GM19328 (cell line): ENCODE measurements around the gene HLA-E.
"Not testable (repeated sequence)": the region's sequence is repeated elsewhere in the genome, so short reads cannot be mapped to it uniquely, and the experiment has no call there.

Experiments used
- ATAC-seq: cut with Tn5 transposase; IDR thresholded peaks from one replicate; pipeline ENCODE4 v1.9.1; 2021; ENCODE audit warnings: mild to moderate bottlenecking, moderate library complexity; ENCODE audit not compliant: unreplicated experiment

HLA-E gene

GRCh38 chr6:30480536-30481156, 8.7 kb upstream of the HLA-E start:
- no peak for ATAC-seq

DNA sequence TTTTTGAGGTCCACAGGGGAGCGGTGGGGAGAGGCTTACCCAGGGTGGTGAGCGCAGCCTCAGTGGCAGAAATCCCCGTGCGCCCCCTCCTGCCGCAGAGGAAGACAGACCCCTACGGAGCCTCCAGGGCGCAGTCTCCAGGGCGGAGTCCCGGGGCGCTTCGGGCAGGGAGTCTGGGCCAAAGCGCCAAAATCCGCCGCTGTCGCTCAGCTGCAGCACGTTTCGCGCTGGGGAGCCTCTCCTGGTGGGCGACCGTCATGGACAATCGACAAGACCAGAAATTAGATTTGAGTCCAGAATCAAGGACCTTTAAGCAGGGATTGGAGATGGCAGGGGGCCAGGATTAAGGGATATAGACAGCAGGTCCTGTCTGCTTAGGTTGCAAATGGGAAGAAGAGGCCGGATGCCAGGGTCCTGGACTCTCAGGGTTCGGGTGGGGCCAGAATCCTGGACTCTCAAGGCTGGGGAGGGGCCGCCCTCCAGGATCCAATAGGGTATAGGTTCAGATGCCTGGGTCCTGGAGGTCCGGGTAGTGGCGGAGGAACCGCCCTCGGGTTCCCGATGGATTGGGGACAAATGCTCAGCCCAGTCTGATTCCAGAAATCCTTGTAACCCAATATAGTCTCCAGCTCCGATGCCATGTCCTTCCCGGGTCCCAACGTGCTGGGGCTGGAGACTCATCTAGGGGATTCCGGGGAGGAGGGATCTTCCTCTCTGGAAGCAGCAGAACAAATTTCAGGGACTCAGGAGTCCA, 7.9 kb upstream of the HLA-E start:
- no peak for ATAC-seq

DNA sequence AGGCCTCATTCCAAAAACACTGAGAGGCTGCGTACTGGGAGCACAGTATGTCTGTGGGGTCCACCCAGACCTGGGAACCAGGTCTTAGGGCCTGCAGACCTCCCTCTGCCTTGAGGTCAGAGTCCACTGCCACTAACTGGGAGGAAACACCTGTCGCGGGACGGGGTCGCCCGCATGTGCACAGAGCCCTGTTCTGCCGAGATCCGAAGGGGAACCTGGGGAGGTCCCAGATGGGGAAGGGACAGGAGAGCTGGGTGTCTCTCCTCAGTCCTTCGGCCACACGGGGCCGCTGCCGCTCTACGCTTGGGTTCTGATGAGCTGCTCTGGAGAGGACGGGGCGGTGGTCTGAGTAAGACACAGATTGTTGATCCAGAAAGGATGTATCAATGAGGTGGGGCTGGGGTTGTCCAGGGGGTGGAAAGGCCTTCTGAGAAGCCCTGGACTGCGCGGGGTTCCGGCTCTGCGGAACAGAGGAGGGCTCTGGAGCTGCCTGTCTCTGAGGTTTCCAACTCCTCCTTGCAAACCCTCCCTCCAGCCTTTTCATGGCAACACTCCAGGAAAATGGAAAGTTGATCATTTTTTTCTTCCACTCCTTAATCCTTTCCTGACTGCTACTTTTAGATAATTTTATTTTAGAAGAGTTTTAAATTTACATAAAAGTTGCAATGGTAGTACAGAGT, 7.2 kb upstream of the HLA-E start:
- not testable (repeated sequence) for ATAC-seq

DNA sequence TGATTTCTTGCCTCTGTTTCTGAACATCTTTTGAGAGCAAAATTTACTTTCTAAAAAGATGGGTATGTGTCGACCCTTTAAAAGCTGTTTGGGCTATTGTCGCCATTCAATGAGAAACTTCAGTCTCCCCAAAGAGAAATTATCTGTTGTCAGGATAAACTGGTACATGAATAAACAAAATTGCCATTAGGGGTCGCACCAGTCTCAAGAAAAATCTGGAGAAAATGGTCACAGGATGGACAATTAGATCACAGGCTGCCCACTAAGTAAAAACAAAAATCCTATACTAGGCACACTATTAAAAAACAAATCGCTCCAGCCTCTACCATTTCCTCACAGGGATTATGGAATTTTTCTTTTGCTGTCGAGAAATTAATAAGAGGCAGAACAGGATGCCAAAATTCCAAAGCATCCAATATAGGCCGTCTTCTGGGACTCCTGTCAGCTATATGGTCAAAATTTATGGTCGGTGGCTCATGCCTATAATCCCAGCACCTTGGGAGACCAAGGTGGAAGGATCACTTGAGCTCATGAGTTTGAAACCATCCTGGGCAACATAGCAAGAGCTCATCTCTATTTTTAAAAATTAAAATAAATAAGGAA, 5.5 kb upstream of the HLA-E start:
- no peak for ATAC-seq

DNA sequence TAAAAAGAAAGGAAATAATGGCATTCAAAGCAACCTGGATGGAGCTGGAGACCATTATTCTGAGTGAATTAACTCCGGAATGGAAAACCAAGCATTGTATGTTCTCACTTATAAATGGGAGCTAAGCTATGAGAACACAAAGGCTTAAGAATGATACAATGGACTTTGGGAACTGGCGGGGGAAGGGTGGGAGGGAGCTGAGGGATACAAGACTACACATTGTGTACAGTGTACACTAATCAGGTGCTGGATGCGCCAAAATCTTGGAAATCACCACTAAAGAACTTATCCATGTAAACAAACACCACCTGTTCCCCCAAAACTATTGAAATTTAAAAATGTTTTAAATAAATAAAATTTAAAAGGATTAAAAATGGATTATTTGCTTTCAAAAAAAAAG, 4.1 kb upstream of the HLA-E start:
- no peak for ATAC-seq

DNA sequence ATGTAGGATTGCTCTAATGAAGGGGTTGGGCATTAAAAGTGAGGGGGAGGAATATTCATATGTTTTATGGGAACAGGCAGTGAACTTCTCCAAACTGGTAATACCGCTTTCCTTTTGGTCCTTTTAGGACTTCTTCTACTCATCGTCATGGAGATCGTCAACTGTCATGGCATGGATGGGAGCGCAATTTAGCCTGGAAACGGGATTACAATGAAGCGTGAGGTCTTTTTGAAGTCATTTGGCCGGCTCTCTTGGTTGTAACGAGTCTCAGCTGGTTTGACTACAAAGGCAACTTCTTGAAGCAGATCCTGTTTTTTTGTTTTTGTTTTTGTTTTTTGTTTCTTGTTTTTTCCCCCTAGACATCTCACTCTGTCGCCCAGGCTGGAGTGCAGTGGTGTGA, 1.4 kb upstream of the HLA-E start:
- ATAC-seq: no peak

DNA sequence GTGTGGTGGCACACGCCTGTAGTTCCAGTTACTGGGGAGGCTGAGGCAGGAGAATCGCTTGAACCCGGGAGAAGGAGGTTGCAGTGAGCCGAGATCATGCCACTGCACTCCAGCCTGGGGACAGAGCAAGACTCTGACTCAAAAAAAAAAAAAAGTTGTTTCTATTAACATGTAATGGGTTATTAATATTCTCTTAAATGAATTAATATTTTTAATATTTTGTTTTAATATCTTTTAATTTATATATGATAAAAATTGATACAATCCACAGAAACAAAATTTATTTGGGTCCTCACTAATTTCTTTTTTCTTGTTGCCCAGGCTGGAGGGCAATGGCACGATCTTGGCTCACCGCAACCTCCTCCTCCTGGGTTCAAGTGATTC, 620 bp upstream of the HLA-E start:
- ATAC-seq: not testable (repeated sequence)

GRCh38 chr6:30490026-30490876, 942 bp downstream of the HLA-E start:
- ATAC-seq: peak; percentile 24

GRCh38 chr6:30491291-30491953, 2.1 kb downstream of the HLA-E start:
- ATAC-seq: not testable (repeated sequence)

- ATAC-seq: no peak
Measured at GRCh38 chr6:30491991-30492952, 3.0 kb downstream of the HLA-E start.

DNA sequence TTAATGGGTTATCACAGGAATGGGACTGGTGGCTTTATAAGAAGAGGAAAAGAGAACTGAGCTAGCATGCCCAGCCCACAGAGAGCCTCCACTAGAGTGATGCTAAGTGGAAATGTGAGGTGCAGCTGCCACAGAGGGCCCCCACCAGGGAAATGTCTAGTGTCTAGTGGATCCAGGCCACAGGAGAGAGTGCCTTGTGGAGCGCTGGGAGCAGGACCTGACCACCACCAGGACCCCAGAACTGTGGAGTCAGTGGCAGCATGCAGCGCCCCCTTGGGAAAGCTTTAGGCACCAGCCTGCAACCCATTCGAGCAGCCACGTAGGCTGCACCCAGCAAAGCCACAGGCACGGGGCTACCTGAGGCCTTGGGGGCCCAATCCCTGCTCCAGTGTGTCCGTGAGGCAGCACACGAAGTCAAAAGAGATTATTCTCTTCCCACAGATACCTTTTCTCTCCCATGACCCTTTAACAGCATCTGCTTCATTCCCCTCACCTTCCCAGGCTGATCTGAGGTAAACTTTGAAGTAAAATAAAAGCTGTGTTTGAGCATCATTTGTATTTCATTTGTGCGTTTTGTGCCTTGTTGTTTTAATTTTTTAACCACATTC, 4.4 kb downstream of the HLA-E start:
- ATAC-seq: no peak

GRCh38 chr6:30494291-30494861, 5.1 kb downstream of the HLA-E start:
- no peak for ATAC-seq

- not testable (repeated sequence) for ATAC-seq
Measured at GRCh38 chr6:30495060-30495459, 5.8 kb downstream of the HLA-E start.

DNA sequence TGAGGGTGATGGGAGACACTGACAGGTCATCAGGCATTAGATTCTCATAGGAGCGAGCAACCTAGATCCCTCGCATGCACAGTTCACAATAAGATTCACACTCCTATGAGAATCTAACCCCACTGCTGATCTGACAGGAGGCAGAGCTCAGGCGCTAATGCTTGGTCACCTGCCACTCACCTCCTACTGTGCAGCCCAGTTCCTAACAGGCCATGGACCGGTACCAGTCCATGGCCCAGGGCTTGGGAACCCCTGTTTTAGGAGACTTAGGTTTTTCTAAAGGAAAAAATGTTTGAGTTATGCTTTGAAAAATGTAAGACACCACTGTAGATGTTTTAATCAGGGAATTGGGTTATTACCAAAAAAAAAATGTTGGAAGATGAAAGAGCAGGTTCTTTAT, 6.7 kb downstream of the HLA-E start:
- ATAC-seq: no peak

- ATAC-seq: not testable (repeated sequence)
Measured at GRCh38 chr6:30497261-30497599, 7.9 kb downstream of the HLA-E start.

GRCh38 chr6:30497714-30498113, 8.4 kb downstream of the HLA-E start:
- ATAC-seq: no peak

DNA sequence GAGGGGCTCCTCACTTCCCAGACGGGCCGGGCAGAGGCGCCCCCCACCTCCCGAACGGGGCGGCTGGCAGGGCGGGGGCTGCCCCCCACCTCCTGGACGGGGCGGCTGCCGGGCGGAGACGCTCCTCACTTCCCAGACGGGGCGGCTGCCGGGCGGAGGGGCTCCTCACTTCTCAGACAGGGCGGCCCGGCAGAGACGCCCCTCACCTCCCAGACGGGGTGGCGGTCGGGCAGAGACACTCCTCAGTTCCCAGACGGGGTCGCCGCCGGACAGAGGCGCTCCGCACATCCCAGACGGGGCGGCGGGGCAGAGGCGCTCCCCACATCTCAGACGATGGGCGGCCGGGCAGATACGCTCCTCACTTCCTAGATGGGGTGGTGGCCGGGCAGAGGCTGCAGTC, 9.4 kb downstream of the HLA-E start:
- ATAC-seq: not testable (repeated sequence)
